HG03469 (cell line): ENCODE measurements around the gene TRIM64.
"Not testable (repeated sequence)": the region's sequence is repeated elsewhere in the genome, so short reads cannot be mapped to it uniquely, and the experiment has no call there.

ENCODE experiments used
- ATAC-seq: cut with Tn5 transposase; IDR thresholded peaks from one replicate; pipeline ENCODE4 v1.9.1; 2021; ENCODE audit warnings: mild to moderate bottlenecking, moderate library complexity, moderate number of reproducible peaks; ENCODE audit not compliant: unreplicated experiment

TRIM64 gene, protein sequence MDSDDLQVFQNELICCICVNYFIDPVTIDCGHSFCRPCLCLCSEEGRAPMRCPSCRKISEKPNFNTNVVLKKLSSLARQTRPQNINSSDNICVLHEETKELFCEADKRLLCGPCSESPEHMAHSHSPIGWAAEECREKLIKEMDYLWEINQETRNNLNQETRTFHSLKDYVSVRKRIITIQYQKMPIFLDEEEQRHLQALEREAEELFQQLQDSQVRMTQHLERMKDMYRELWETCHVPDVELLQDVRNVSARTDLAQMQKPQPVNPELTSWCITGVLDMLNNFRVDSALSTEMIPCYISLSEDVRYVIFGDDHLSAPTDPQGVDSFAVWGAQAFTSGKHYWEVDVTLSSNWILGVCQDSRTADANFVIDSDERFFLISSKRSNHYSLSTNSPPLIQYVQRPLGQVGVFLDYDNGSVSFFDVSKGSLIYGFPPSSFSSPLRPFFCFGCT

DNA sequence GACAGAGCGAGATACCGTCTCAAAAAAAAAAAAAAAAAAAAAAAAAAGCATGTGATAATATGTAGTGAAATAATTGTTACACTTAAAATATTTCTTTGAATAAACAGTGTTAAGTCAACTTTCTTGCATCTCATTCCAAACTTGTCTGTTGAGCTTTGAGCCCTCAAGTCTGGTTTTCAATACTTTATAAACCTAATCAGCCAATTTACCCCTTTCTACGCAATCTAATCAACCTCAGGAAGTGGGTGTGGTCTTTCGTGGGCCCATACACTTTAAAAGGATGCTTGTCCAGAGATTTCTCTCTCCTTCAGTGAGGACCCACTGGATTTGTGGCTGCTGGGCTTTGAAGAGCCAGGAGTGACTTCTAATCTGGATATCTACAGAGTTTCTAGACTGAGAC is at the start of gene TRIM64:
TRIM64 (plus strand) TSS at position 301 of the 400 bp plus-strand sequence. CDS start 2,467 bp downstream, outside the sequence.
- ATAC-seq, result not testable (repeated sequence)

DNA sequence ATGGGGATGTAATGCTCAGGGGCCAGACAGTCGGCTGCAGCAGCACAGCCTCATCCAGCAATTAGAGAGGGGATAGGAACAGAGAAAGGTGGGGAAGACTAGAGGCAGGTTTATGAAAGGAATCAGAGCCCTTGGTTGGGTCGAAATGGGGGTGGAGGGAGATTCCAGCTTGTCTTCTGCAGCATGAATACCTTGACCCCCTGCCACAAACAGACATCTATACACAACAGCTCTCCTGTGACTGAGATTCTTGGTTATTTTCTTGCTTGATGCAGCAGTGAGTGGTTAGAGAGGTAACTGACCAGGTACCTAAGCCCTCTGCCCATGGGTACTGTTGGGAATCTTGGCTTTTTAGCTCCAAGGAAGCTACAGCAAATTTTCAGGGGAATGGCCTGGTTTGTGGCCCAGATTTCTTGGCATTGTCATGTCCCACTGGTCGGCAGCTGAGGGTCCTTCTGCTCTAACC is 43.6 kb upstream of the TRIM64 start, which contains the start of gene TRIM49D1:
TRIM49D1 (minus strand) TSS at position 51 of the 466 bp plus-strand sequence. CDS start 4,535 bp downstream, outside the sequence.
- ATAC-seq, result no peak

DNA sequence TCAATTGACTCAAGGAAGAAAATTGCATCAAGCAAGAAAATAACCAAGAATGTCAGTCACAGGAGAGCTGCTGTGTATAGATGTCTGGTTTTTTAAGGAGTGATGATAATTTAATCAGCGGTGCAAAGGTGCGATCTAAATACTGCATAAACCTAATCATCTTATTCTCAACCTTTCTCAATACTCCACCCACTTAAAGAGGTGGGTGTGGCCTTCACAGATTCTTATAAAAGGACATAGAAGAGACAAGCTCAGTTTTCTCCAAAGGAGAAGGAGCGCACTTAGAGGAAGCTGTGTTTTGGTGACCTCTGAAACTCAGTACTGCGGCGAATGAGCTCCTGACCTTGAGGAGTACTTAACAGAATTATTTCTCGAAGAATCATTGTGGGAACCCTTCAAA is 42.1 kb upstream of the TRIM64 start, which contains the start of gene TRIM49D2:
TRIM49D2 (plus strand) TSS at position 301 of the 400 bp plus-strand sequence. CDS start 2,698 bp downstream, outside the sequence.
- ATAC-seq, result not testable (repeated sequence)

DNA sequence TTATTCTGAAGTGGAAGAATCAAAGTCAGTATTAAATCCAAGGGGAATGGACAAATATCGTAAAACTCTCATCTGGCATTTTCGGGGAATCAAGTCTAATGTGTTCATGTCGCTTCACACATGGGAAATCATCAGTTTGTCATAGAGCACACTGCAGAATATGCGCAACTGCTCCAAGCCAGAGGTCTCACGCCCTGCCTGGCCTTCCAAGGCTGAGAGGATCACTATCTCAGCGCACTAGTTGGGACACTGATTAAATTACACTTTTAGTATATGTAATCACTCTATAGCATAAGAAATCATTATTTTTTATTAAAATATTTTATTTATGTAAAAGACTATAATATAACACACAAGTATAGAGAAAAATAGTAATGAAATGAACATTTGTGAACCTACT is 5.0 kb upstream of the TRIM64 start:
- not testable (repeated sequence) for ATAC-seq
